HepG2 (cell line): Measurements from ENCODE around the gene SLC25A33. TPM values are rescaled to one million over a fixed set of nuclear protein-coding genes. Genes with fewer than 3 reads are reported as not detected.

Experiments used
- ATF7 ChIP-seq, 2 experiments: fragments of 450-650 bp in 1 of 2; sonication (generic) in 1 of 2; formaldehyde crosslinking in 1 of 2; IDR thresholded peaks; 2 replicates each; pipeline versions ENCODE4 v1.4.0 to v1.6.1; 2016 to 2020; ENCODE audit warnings: antibody characterized with exemption in 1 of 2, mild to moderate bottlenecking in 1 of 2, missing genetic modification reagents in 1 of 2
- CREBL2 ChIP-seq: sonication (generic); formaldehyde crosslinking; IDR thresholded peaks from 2 replicates; pipeline ENCODE4 v1.8.1; 2023; ENCODE audit warnings: missing genetic modification reagents, mild to moderate bottlenecking, borderline replicate concordance
- DNMT3B ChIP-seq: conservative IDR thresholded peaks from 2 replicates; pipeline ENCODE4 v1.6.1; 2016; ENCODE audit warnings: missing biosample characterization, control low read depth
- ETV5 ChIP-seq: IDR thresholded peaks from 2 replicates; pipeline ENCODE4 v1.6.1; 2018; ENCODE audit warnings: missing biosample characterization, missing genetic modification reagents, inconsistent platforms, borderline replicate concordance
- FOXA1 ChIP-seq, 2 experiments: fragments of 450-650 bp in 1 of 2; sonication (generic) in 1 of 2; formaldehyde crosslinking in 1 of 2; IDR thresholded peaks; 2 replicates each; pipeline versions ENCODE4 v1.4.0 to v1.6.1; 2016 to 2020; ENCODE audit warnings: missing genetic modification reagents in 1 of 2
- HIVEP1 ChIP-seq: sonication (generic); formaldehyde crosslinking; IDR thresholded peaks from 2 replicates; pipeline ENCODE4 v1.4.0; 2020; ENCODE audit warnings: mild to moderate bottlenecking, missing genetic modification reagents
- HOXA5 ChIP-seq: sonication (generic); formaldehyde crosslinking; IDR thresholded peaks from 2 replicates; pipeline ENCODE4 v1.4.0; 2020; ENCODE audit warnings: missing genetic modification reagents
- KDM4B ChIP-seq: sonication (generic); formaldehyde crosslinking; IDR thresholded peaks from 2 replicates; pipeline ENCODE4 v1.4.0; 2020; ENCODE audit warnings: missing genetic modification reagents
- MNT ChIP-seq: fragments of 450-650 bp; IDR thresholded peaks from 2 replicates; pipeline ENCODE4 v1.6.1; 2016
- MXD4 ChIP-seq: IDR thresholded peaks from 2 replicates; pipeline ENCODE4 v1.6.1; 2016; ENCODE audit warnings: mild to moderate bottlenecking, missing biosample characterization, missing genetic modification reagents
- MZF1 ChIP-seq: sonication (generic); formaldehyde crosslinking; IDR thresholded peaks from 2 replicates; pipeline ENCODE4 v1.8.1; 2023; ENCODE audit warnings: mild to moderate bottlenecking, missing genetic modification reagents, borderline replicate concordance
- RNF2 ChIP-seq: fragments of 450-650 bp; conservative IDR thresholded peaks from 2 replicates; pipeline ENCODE4 v1.6.1; 2016; ENCODE audit warnings: low read depth
- STAT6 ChIP-seq: sonication (generic); formaldehyde crosslinking; IDR thresholded peaks from 2 replicates; pipeline ENCODE4 v1.4.0; 2020; ENCODE audit warnings: missing genetic modification reagents, mild to moderate bottlenecking, borderline replicate concordance
- ZBTB38 ChIP-seq: sonication (generic); formaldehyde crosslinking; IDR thresholded peaks from 2 replicates; pipeline ENCODE4 v1.5.1; 2020; ENCODE audit warnings: mild to moderate bottlenecking, missing genetic modification reagents
- ZNF343 ChIP-seq: sonication (generic); formaldehyde crosslinking; IDR thresholded peaks from 2 replicates; pipeline ENCODE4 v1.4.0; 2020; ENCODE audit warnings: mild to moderate bottlenecking, missing genetic modification reagents
- ZNF431 ChIP-seq: sonication (generic); formaldehyde crosslinking; IDR thresholded peaks from 2 replicates; pipeline ENCODE4 v1.9.0; 2022; ENCODE audit warnings: missing genetic modification reagents, low read depth, mild to moderate bottlenecking, borderline replicate concordance
- ZNF709 ChIP-seq: sonication (generic); formaldehyde crosslinking; IDR thresholded peaks from 2 replicates; pipeline ENCODE4 v1.5.0; 2020; ENCODE audit warnings: mild to moderate bottlenecking, missing genetic modification reagents
- ZNF772 ChIP-seq: sonication (generic); formaldehyde crosslinking; IDR thresholded peaks from 2 replicates; pipeline ENCODE4 v1.5.0; 2020; ENCODE audit warnings: mild to moderate bottlenecking, missing genetic modification reagents
- ZNF879 ChIP-seq: sonication (generic); formaldehyde crosslinking; IDR thresholded peaks from 2 replicates; pipeline ENCODE4 v1.8.1; 2023; ENCODE audit warnings: missing genetic modification reagents
- polyA plus RNA-seq, 8 experiments: library from polyadenylated mRNA; depleted of rRNA in 3 of 8; stranded (reverse) in 7 of 8; unstranded in 1 of 8; fragments of >200 nt; fragmentation: Illumina TruSeq in 4 of 8; extraction: Trizol in 4 of 8; gene quantifications; 2 replicates each; pipeline versions ENCODE4 v1.2.1 to v1.2.3, GENCODE V29; 2011 to 2016; ENCODE audit warnings: low read depth in 4 of 8, missing spikeins in 1 of 8, mixed read lengths in 1 of 8; ENCODE audit not compliant: insufficient read depth in 1 of 8
- total RNA-seq, 5 experiments: library from RNA; depleted of rRNA; stranded (reverse); fragments of >200 nt; fragmentation: Illumina TruSeq; extraction: Trizol; gene quantifications; 2 replicates each; pipeline ENCODE4 v1.2.3, GENCODE V29; 2016; ENCODE audit warnings: low read depth in 1 of 5
- TF ChIP-seq, protein P1 (sequence below): sonication (generic); formaldehyde crosslinking; IDR thresholded peaks from 2 replicates; pipeline ENCODE4 v1.4.0; 2020; ENCODE audit warnings: missing genetic modification reagents, borderline replicate concordance
- TF ChIP-seq, protein P2 (sequence below): sonication (generic); formaldehyde crosslinking; conservative IDR thresholded peaks from 2 replicates; pipeline ENCODE4 v1.8.0; 2022; ENCODE audit warnings: missing genetic modification reagents

The SLC25A33 gene
- total and polyA plus RNA-seq, 2 of the 13 experiments (the other 11 are each of a cell fraction or from before 2014, with no cell fraction given): 15.4 to 50.3 TPM

DNA sequence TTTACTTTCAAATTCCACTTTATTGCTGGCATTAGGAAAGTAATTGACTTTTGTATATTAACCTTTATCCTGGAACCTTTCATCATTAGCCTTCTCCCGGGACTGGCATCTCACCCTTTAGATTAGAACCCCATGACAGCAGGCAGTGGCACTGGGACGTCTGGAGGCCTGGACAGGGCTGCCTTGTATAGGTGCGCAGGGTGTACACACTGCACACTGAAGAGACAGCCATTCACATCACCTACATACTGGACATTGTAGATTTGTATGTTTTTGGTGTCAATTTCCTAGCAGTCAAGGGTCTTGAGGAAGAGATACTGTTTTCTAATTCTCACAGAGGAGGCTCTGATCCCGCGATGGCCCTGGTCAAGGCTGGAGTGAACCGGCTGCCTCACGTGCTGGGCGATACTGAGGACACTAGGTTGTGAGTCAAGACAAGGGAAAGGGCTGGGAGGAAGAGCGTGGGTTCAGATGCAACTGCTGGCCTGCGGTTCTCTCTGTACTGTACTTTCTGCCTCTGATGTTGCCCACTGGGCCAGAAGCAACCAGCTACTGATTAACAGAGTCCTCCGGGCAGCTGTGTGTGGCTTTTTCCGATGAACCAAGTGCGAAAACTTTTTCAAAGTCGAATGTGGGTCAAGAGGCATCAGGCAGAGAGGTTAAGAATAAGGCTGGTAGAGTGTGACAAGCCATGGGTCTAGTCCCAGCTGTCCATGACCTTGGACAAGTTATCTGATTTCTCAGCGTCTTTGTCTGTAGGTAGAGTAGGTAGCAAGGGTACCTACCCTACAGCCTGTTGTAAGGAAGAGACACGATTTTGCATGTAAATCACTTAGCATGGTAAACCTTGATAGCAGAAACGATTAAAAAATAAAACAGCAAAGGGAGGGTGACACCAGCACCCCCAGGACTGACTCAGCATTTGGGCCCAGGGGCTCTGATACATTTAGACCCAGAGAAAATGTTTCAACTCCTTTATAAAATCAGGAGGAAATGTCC lies 38.2 kb upstream of the SLC25A33 start (continued):
- TF ChIP-seq, protein P1, sequence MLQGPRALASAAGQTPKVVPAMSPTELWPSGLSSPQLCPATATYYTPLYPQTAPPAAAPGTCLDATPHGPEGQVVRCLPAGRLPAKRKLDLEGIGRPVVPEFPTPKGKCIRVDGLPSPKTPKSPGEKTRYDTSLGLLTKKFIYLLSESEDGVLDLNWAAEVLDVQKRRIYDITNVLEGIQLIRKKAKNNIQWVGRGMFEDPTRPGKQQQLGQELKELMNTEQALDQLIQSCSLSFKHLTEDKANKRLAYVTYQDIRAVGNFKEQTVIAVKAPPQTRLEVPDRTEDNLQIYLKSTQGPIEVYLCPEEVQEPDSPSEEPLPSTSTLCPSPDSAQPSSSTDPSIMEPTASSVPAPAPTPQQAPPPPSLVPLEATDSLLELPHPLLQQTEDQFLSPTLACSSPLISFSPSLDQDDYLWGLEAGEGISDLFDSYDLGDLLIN: no peak
- TF ChIP-seq ZBTB38 (CRISPR knock-in tag) (peak; percentile 72; the same call in 1 of the 2 replicates), ZNF709 (CRISPR knock-in tag) (no peak), CREBL2 (CRISPR knock-in tag) (no peak), ZNF772 (0 out of 2 replicates have a peak, but pooled peaks have one; percentile 23), ATF7 (IDR thresholded peaks at IDR 0.05) (no peak), ATF7 (CRISPR knock-in tag; IDR thresholded peaks at IDR 0.05) (no peak), MNT (no peak), STAT6 (CRISPR knock-in tag) (no peak), ZNF343 (CRISPR knock-in tag) (no peak), FOXA1 (IDR thresholded peaks at IDR 0.05) (no peak), FOXA1 (CRISPR knock-in tag; IDR thresholded peaks at IDR 0.05) (no peak), KDM4B (CRISPR knock-in tag) (no peak), HIVEP1 (peak; percentile 64; the same call in 1 of the 2 replicates), MXD4 (0 out of 2 replicates have a peak, but pooled peaks have one; percentile 44), DNMT3B (CRISPR knock-in tag) (0 out of 2 replicates have a peak, but pooled peaks have one; percentile 78), ETV5 (CRISPR knock-in tag) (peak; percentile 63; the same call in 1 of the 2 replicates), ZNF879 (CRISPR knock-in tag) (no peak), RNF2 (no peak), HOXA5 (no peak; the same call in 1 of the 2 replicates), MZF1 (CRISPR knock-in tag) (no peak), ZNF431 (CRISPR knock-in tag) (0 out of 2 replicates have a peak, but pooled peaks have one; percentile 52)
- TF ChIP-seq, protein P2, sequence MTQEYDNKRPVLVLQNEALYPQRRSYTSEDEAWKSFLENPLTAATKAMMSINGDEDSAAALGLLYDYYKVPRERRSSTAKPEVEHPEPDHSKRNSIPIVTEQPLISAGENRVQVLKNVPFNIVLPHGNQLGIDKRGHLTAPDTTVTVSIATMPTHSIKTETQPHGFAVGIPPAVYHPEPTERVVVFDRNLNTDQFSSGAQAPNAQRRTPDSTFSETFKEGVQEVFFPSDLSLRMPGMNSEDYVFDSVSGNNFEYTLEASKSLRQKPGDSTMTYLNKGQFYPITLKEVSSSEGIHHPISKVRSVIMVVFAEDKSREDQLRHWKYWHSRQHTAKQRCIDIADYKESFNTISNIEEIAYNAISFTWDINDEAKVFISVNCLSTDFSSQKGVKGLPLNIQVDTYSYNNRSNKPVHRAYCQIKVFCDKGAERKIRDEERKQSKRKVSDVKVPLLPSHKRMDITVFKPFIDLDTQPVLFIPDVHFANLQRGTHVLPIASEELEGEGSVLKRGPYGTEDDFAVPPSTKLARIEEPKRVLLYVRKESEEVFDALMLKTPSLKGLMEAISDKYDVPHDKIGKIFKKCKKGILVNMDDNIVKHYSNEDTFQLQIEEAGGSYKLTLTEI (CRISPR knock-in tag): no peak
